ENCODE measurements around the gene CASZ1.

DNA sequence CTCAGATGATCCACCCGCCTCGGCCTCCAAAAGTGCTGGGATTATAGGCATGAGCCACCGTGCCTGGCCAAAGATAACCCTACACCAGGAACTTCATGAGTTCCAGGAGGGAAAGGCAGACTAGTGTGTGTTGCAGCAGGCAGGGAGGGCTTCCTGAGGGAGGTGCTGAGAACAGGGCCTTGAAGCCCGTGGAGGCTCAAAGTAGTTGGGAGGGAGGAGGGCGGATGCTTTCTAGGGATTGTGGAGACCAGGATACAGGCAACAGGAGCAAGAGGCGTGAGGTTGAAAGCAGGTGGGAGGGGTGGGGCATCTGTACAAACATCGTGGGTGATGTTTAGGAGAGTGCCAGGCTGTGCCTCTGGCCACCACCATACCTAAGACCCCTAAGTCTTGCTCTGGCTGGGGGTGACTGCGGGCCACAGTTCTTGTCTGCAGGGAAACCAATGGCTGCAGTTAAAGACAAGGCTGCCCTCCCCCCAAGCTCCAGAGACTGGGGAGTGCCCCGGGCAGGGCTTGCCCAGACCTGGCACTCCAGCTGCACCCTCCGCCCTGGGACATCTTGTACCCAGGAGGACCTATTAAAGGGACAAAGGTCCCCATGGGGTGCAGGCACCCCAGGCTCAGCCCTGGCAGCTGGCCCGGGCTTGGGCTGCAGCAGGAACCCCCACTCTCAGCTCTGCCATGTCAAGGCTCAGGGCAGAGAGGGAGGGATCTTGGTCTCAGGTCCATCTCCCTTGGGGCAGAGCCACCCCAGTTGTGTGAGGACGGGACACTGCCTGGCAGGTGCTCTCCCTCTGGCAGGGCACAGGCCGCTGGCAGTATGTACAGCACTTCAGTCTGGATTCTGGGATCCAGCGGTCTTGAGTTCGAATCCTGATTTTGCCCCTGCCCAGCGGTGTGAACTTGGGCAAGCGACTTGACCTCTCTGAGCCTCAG, 22.1 kb upstream of the CASZ1 start:
- TF ChIP-seq, protein P1, sequence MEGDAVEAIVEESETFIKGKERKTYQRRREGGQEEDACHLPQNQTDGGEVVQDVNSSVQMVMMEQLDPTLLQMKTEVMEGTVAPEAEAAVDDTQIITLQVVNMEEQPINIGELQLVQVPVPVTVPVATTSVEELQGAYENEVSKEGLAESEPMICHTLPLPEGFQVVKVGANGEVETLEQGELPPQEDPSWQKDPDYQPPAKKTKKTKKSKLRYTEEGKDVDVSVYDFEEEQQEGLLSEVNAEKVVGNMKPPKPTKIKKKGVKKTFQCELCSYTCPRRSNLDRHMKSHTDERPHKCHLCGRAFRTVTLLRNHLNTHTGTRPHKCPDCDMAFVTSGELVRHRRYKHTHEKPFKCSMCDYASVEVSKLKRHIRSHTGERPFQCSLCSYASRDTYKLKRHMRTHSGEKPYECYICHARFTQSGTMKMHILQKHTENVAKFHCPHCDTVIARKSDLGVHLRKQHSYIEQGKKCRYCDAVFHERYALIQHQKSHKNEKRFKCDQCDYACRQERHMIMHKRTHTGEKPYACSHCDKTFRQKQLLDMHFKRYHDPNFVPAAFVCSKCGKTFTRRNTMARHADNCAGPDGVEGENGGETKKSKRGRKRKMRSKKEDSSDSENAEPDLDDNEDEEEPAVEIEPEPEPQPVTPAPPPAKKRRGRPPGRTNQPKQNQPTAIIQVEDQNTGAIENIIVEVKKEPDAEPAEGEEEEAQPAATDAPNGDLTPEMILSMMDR (IDR thresholded peaks at IDR 0.05): no peak
- TF ChIP-seq EP300 (IDR thresholded peaks at IDR 0.05): no peak
- TF ChIP-seq POLR2A (IDR thresholded peaks at IDR 0.05; ENCODE audit: low read depth): no peak
